HCT116 (cell line): ENCODE data around the gene PRLHR. TPM values are rescaled to one million over a fixed set of nuclear protein-coding genes. Genes with fewer than 3 reads are reported as not detected.
A peak's percentile ranks its signal among the peaks of the same experiment; 100 is the strongest.

Experiments
- ATAC-seq: fragments of 200-7000 bp; cut with Tn5 transposase; 2 replicates; pipeline ENCODE4 v1.9.1; 2020; ENCODE audit warnings: mild to moderate bottlenecking, moderate library complexity
- BruUV-seq: library from RNA; stranded (reverse); fragments of 400-500 nt; replicated peaks from 2 replicates; lab custom pipeline; 2021; lab: Mats Ljungman, UMichigan
- CTCF ChIA-PET: fragments of 300-600 bp; sonication (Branson Sonifier 250); formaldehyde crosslinking; loops from one replicate; lab custom pipeline; 2021; ENCODE audit warnings: antibody characterized with exemption; lab: Charles Lee
- POLR2A ChIA-PET: fragments of 300-600, 350-600 bp; sonication (Branson Sonifier 250); formaldehyde crosslinking; loops from one replicate; lab custom pipeline; 2021; ENCODE audit warnings: antibody characterized with exemption; lab: Charles Lee
- RAD21 ChIA-PET, 2 experiments: fragments of 300-600 bp; sonication (Branson Sonifier 250); formaldehyde crosslinking; loops; one replicate each; lab custom pipeline; 2023; ENCODE audit warnings: low total read pairs in 2 of 2; ENCODE audit not compliant: uncharacterized antibody in 2 of 2, unreplicated experiment in 2 of 2, low non-redundant PET in 1 of 2; lab: Charles Lee
- DNase-seq: peaks from one replicate; pipeline ENCODE4 v3.0.0-alpha.2; 2010; ENCODE audit warnings: low read depth, low spot score
- H2AFZ ChIP-seq: fragments of 200-600 bp; shearing (Covaris generic), sonication (generic); 2 replicates; pipeline ENCODE4 v1.6.1; 2017; ENCODE audit warnings: low read depth, mixed run types, mixed read lengths, antibody characterized with exemption, low read length; ENCODE audit not compliant: poor library complexity, severe bottlenecking
- H3K27ac ChIP-seq: 2 replicates; pipeline ENCODE4 v1.5.1; 2012; ENCODE audit warnings: low read depth, low read length
- H3K27me3 ChIP-seq: fragments of 200-600 bp; sonication (generic); 2 replicates; pipeline ENCODE4 v1.6.1; 2016; ENCODE audit warnings: mixed run types, low read length, mixed read lengths; ENCODE audit not compliant: insufficient read depth
- H3K36me3 ChIP-seq, 2 experiments: fragments of 200-500 bp in 1 of 2; fragments of 200-600 bp in 1 of 2; sonication (Bioruptor generic) in 1 of 2; sonication (generic) in 1 of 2; 2 replicates each; pipeline versions ENCODE4 v1.5.1 to v1.6.1; 2014 to 2016; ENCODE audit warnings: low read length in 2 of 2, inconsistent platforms in 1 of 2, mixed read lengths in 1 of 2, mixed run types in 1 of 2; ENCODE audit not compliant: insufficient read depth in 2 of 2, control insufficient read depth in 1 of 2
- H3K4me1 ChIP-seq, 2 experiments: fragments of 200-600 bp in 1 of 2; sonication (generic) in 1 of 2; 2 replicates each; pipeline versions ENCODE4 v1.5.1 to v1.6.1; 2012 to 2017; ENCODE audit warnings: low read length in 2 of 2, inconsistent platforms in 1 of 2, mild to moderate bottlenecking in 1 of 2, mixed read lengths in 1 of 2, mixed run types in 1 of 2, moderate library complexity in 1 of 2; ENCODE audit not compliant: insufficient read depth in 2 of 2, control insufficient read depth in 1 of 2
- H3K4me2 ChIP-seq: fragments of 200-600 bp; sonication (generic); 2 replicates; pipeline ENCODE4 v1.6.1; 2017; ENCODE audit warnings: mixed run types, low read length, mixed read lengths
- H3K4me3 ChIP-seq, 2 experiments: fragments of 200-600 bp in 1 of 2; sonication (generic) in 1 of 2; replicated peaks in 1 of 2; 2 replicates each; pipeline ENCODE4 v1.5.1; 2011 to 2016; ENCODE audit warnings: low read length in 2 of 2, control low read depth in 1 of 2, low read depth in 1 of 2, mild to moderate bottlenecking in 1 of 2, mixed read lengths in 1 of 2, mixed run types in 1 of 2
- H3K79me2 ChIP-seq: fragments of 200-600 bp; sonication (generic); 2 replicates; pipeline ENCODE4 v1.6.1; 2017; ENCODE audit warnings: mild to moderate bottlenecking, mixed run types, low read length, moderate library complexity, mixed read lengths; ENCODE audit not compliant: insufficient read depth
- H3K9ac ChIP-seq: fragments of 200-600 bp; sonication (generic); 2 replicates; pipeline ENCODE4 v1.6.1; 2016; ENCODE audit warnings: low read length, mixed read lengths
- H3K9me2 ChIP-seq: fragments of 200-600 bp; sonication (generic), shearing (Covaris generic); 2 replicates; pipeline ENCODE4 v1.6.1; 2017; ENCODE audit warnings: mixed run types, mild to moderate bottlenecking, moderate library complexity; ENCODE audit not compliant: insufficient read depth
- H3K9me3 ChIP-seq, 2 experiments: fragments of 200-500 bp in 1 of 2; fragments of 200-600 bp in 1 of 2; sonication (Bioruptor generic) in 1 of 2; sonication (generic) in 1 of 2; 2 replicates each; pipeline ENCODE4 v1.6.1; 2014 to 2017; ENCODE audit warnings: low read length in 2 of 2, mixed read lengths in 2 of 2, inconsistent platforms in 1 of 2, low read depth in 1 of 2, mild to moderate bottlenecking in 1 of 2, mixed run types in 1 of 2, moderate library complexity in 1 of 2; ENCODE audit not compliant: control insufficient read depth in 1 of 2, insufficient read depth in 1 of 2
- H4K20me1 ChIP-seq: fragments of 200-600 bp; sonication (generic), shearing (Covaris generic); 2 replicates; pipeline ENCODE4 v1.6.1; 2017; ENCODE audit warnings: mixed run types, mild to moderate bottlenecking, moderate library complexity; ENCODE audit not compliant: insufficient read depth
- ATF3 ChIP-seq: IDR thresholded peaks from 2 replicates; pipeline ENCODE4 v1.6.1; 2012
- CBX3 ChIP-seq: IDR thresholded peaks from 2 replicates; pipeline ENCODE4 v1.6.1; 2012; ENCODE audit warnings: low read depth
- CTCF ChIP-seq, 3 experiments: fragments of 200-600 bp in 1 of 3; sonication (generic) in 1 of 3; IDR thresholded peaks in 2 of 3; conservative IDR thresholded peaks in 1 of 3; 2 replicates each; pipeline ENCODE4 v1.5.1; 2012 to 2017; ENCODE audit warnings: low read depth in 2 of 3, low read length in 2 of 3, antibody characterized with exemption in 1 of 3, borderline replicate concordance in 1 of 3, control low read depth in 1 of 3, mild to moderate bottlenecking in 1 of 3, mixed read lengths in 1 of 3, mixed run types in 1 of 3, moderate library complexity in 1 of 3; ENCODE audit not compliant: insufficient read depth in 1 of 3
- EGR1 ChIP-seq: IDR thresholded peaks from 2 replicates; pipeline ENCODE4 v1.6.1; 2012; ENCODE audit warnings: low read depth
- EZH2phosphoT487 ChIP-seq: fragments of 200-600 bp; IDR thresholded peaks from 2 replicates; pipeline ENCODE4 v1.6.1; 2018; ENCODE audit warnings: antibody characterized with exemption, borderline replicate concordance
- FOSL1 ChIP-seq: IDR thresholded peaks from 2 replicates; pipeline ENCODE4 v1.6.1; 2012; ENCODE audit warnings: low read depth
- JUND ChIP-seq: IDR thresholded peaks from 2 replicates; pipeline ENCODE4 v1.6.1; 2012
- MAX ChIP-seq: IDR thresholded peaks from 2 replicates; pipeline ENCODE4 v1.6.1; 2012
- POLR2AphosphoS5 ChIP-seq: IDR thresholded peaks from 2 replicates; pipeline ENCODE4 v1.6.1; 2011; ENCODE audit warnings: mild to moderate bottlenecking, low read depth, low read length, moderate library complexity
- RAD21 ChIP-seq: IDR thresholded peaks from 2 replicates; pipeline ENCODE4 v1.6.1; 2012; ENCODE audit warnings: low read depth, mild to moderate bottlenecking
- SP1 ChIP-seq: IDR thresholded peaks from 2 replicates; pipeline ENCODE4 v1.6.1; 2012; ENCODE audit warnings: low read depth
- TCF7L2 ChIP-seq: IDR thresholded peaks from 2 replicates; pipeline ENCODE4 v1.7.0; 2011; ENCODE audit warnings: borderline replicate concordance, inconsistent platforms; ENCODE audit not compliant: insufficient read depth, insufficient read length; ENCODE audit errors: extremely low read depth
- ZNF274 ChIP-seq: fragments of 200-500 bp; sonication (Bioruptor generic); IDR thresholded peaks from 2 replicates; pipeline ENCODE4 v1.6.1; 2014; ENCODE audit warnings: mild to moderate bottlenecking, low read depth, low read length, inconsistent platforms
- intact Hi-C: fragments of 100-400 bp; cut with micrococcal nuclease; formaldehyde crosslinking; loops from 2 replicates; pipeline ENCODE4 v1.10.0; 2022
- total RNA-seq: library from RNA; stranded (reverse); gene quantifications from one replicate; pipeline ENCODE4 v1.2.1, GENCODE V29; 2021; ENCODE audit not compliant: unreplicated experiment

The PRLHR gene
- total RNA-seq, 1 experiment from 2014 or later = not detected

GRCh38 chr10:118567701-118568248 lies 27.7 kb downstream of the PRLHR start:
- Histone ChIP-seq H3K27me3 (no peaks in the 10 kb centered on the region), H2AFZ (no peak overlapping the region), H3K9ac (no peak overlapping the region), H3K36me3 (no peaks in the 10 kb centered on the region), H3K79me2 (no peaks in the 10 kb centered on the region), H3K4me1 (peaks cover 0 to 4% of the 10 kb centered on the region in 2 experiments; a peak in 1 of 4 replicates), H3K4me2 (peak overlapping the region; percentile 67), H3K4me3 (no peak overlapping the region), H3K9me3 (no peaks in the 10 kb centered on the region), H4K20me1 (no peaks in the 10 kb centered on the region), H3K9me2 (no peaks in the 10 kb centered on the region), H3K27ac (no peak overlapping the region)
- DNase-seq (no peak), ATAC-seq (peak; percentile 7; the same call in 1 of the 2 replicates)
- ChIA-PET POLR2A (no interaction called here), RAD21 (interaction anchor here (0.6 to 1.3 kb wide), 6 partner anchors 136 to 632 kb away, joined by 3 to 9 read pairs (median 4); no protein-coding TSS in a partner anchor), CTCF (interaction anchor here (0.8 to 4.1 kb wide), 17 partner anchors 10 to 1071 kb away, joined by 3 to 44 read pairs (median 5); no protein-coding TSS in a partner anchor)
- TF ChIP-seq POLR2AphosphoS5 = no peak
- TF ChIP-seq FOSL1 = no peak
- TF ChIP-seq TCF7L2 = no peak
- TF ChIP-seq EZH2phosphoT487 = no peak
- intact Hi-C loops = loop anchor here (1.0 to 5.0 kb wide), 5 partner anchors 154 to 631 kb away; no protein-coding TSS in a partner anchor
- BruUV-seq = no TSS peak

- DNase-seq (no peak), ATAC-seq (no peak)
- Histone ChIP-seq H3K9ac (no peak overlapping the region), H3K4me3 (no peak overlapping the region), H4K20me1 (no peaks in the 10 kb centered on the region), H3K9me2 (no peaks in the 10 kb centered on the region), H2AFZ (no peak overlapping the region), H3K9me3 (no peaks in the 10 kb centered on the region), H3K36me3 (no peaks in the 10 kb centered on the region), H3K27ac (no peak overlapping the region), H3K4me2 (no peak overlapping the region), H3K27me3 (no peaks in the 10 kb centered on the region), H3K79me2 (no peaks in the 10 kb centered on the region), H3K4me1 (peaks cover 0 to 4% of the 10 kb centered on the region in 2 experiments; a peak in 1 of 4 replicates)
- CTCF ChIA-PET = interaction anchor here (1.4 to 4.1 kb wide), 3 partner anchors 154 to 631 kb away, joined by 3 to 44 read pairs (median 26); no protein-coding TSS in a partner anchor
- BruUV-seq = no TSS peak
- intact Hi-C loops = loop anchor here (5.0 kb wide), 1 partner anchor 455 kb away; no protein-coding TSS in a partner anchor
- POLR2A ChIA-PET = no interaction called here
- RAD21 ChIA-PET = no interaction called here
- TF ChIP-seq EZH2phosphoT487 (no peak), TCF7L2 (no peak), ATF3 (no peak), RAD21 (no peak), CBX3 (no peak), CTCF (IDR thresholded peaks at IDR 0.05 in 2 of 3, conservative IDR thresholded peaks at IDR 0.05 in 1 of 3; ENCODE audit: borderline replicate concordance in 1 of 3, insufficient read depth in 1 of 3, low read depth in 2 of 3, low read length in 2 of 3) (no peak), POLR2AphosphoS5 (no peak), EGR1 (no peak), SP1 (no peak), ZNF274 (no peak), MAX (no peak), JUND (no peak)
Observed at GRCh38 chr10:118566911-118567310, 28.5 kb downstream of the PRLHR start.
